Smooth muscle cell (in vitro differentiated cells): ENCODE measurements around the gene GPR137B. TPM values are rescaled to one million over a fixed set of nuclear protein-coding genes. Genes with fewer than 3 reads are reported as not detected.
"Not testable (repeated sequence)": the region's sequence is repeated elsewhere in the genome, so short reads cannot be mapped to it uniquely, and the experiment has no call there.

Experiments used
- DNase-seq: peaks from one replicate; lab custom pipeline; 2025; ENCODE audit not compliant: unreplicated experiment; lab: John Stamatoyannopoulos, UW
- H2AFZ ChIP-seq: fragments of 200-600 bp; sonication (generic); 2 replicates; pipeline ENCODE4 v1.6.0; 2016; ENCODE audit warnings: antibody characterized with exemption, low read depth, mild to moderate bottlenecking
- H3F3A ChIP-seq: fragments of 200-600 bp; sonication (generic); 2 replicates; pipeline ENCODE4 v1.6.0; 2017; ENCODE audit warnings: antibody characterized with exemption, low read depth
- H3K27ac ChIP-seq: fragments of 200-600 bp; sonication (generic); 2 replicates; pipeline ENCODE4 v1.5.1; 2016; ENCODE audit warnings: low read depth, mild to moderate bottlenecking
- H3K27me3 ChIP-seq: fragments of 200-600 bp; sonication (generic); 2 replicates; pipeline ENCODE4 v1.6.1; 2016; ENCODE audit warnings: low read depth, mild to moderate bottlenecking
- H3K36me3 ChIP-seq: fragments of 200-600 bp; sonication (generic); 2 replicates; pipeline ENCODE4 v1.5.1; 2016; ENCODE audit warnings: low read depth
- H3K4me1 ChIP-seq: fragments of 200-600 bp; sonication (generic); 2 replicates; pipeline ENCODE4 v1.5.1; 2016; ENCODE audit warnings: low read depth
- H3K4me2 ChIP-seq: fragments of 200-600 bp; sonication (generic); 2 replicates; pipeline ENCODE4 v1.6.0; 2016; ENCODE audit warnings: mild to moderate bottlenecking
- H3K4me3 ChIP-seq: fragments of 200-600 bp; sonication (generic); 2 replicates; pipeline ENCODE4 v1.5.1; 2016; ENCODE audit warnings: mild to moderate bottlenecking
- H3K79me2 ChIP-seq: fragments of 200-600 bp; sonication (generic); 2 replicates; pipeline ENCODE4 v1.6.0; 2016; ENCODE audit warnings: low read depth, mild to moderate bottlenecking
- H3K9ac ChIP-seq: fragments of 200-600 bp; sonication (generic); 2 replicates; pipeline ENCODE4 v1.6.0; 2016; ENCODE audit warnings: low read depth
- H3K9me3 ChIP-seq: fragments of 200-600 bp; sonication (generic); replicated peaks from 2 replicates; pipeline ENCODE4 v1.5.1; 2016; ENCODE audit warnings: low read depth
- H4K20me1 ChIP-seq: fragments of 200-600 bp; sonication (generic); 2 replicates; pipeline ENCODE4 v1.6.0; 2016; ENCODE audit warnings: low read depth
- CTCF ChIP-seq: fragments of 200-600 bp; sonication (generic); IDR thresholded peaks from 2 replicates; pipeline ENCODE4 v1.5.1; 2017; ENCODE audit warnings: borderline replicate concordance, mild to moderate bottlenecking, antibody characterized with exemption; ENCODE audit not compliant: insufficient read depth, poor library complexity, severe bottlenecking
- WGBS: methylation state at CpG from one replicate; pipeline ENCODE4 v1.1.7; 2016; ENCODE audit warnings: low lambda C conversion rate; 5-methylcytosine and 5-hydroxymethylcytosine counted together
- polyA plus RNA-seq: library from polyadenylated mRNA; unstranded; fragments of >200 nt; fragmentation: Nextera tagmentation; extraction: Ambion mirVana; gene quantifications from 2 replicates; pipeline ENCODE4 v1.2.1, GENCODE V29; 2016
- total RNA-seq: library from RNA; depleted of rRNA; stranded (reverse); fragments of >200 nt; gene quantifications from 2 replicates; pipeline ENCODE4 v1.2.3, GENCODE V29; 2014

Gene GPR137B
- total RNA-seq = 17.7 and 19.8 TPM in 2 replicates
- polyA plus RNA-seq = 14.0 and 16.2 TPM in 2 replicates

- Histone ChIP-seq H3K9me3 (no peaks in the 10 kb centered on the region), H3K4me2 (peak within 1 kb of the TSS; percentile 99), H2AFZ (peak within 1 kb of the TSS; percentile 94), H3K27me3 (peaks cover 33% of the 10 kb centered on the region), H4K20me1 (peaks cover 41% of the 10 kb centered on the region), H3K36me3 (no peaks in the 10 kb centered on the region), H3K79me2 (peaks cover 6% of the 10 kb centered on the region), H3K27ac (peak within 1 kb of the TSS; percentile 18), H3F3A (no peaks in the 10 kb centered on the region), H3K9ac (peak within 1 kb of the TSS; percentile 66), H3K4me3 (peak within 1 kb of the TSS; percentile 64), H3K4me1 (peaks cover 7% of the 10 kb centered on the region)
- DNase-seq = peak; percentile 43
- TF ChIP-seq CTCF = no peak
- under 1% methylated on average over 30 of the region's 105 CpGs for WGBS
Observed at GRCh38 chr1:236142253-236143103, at the start of gene GPR137B. Gene GPR137B, plus strand, starts transcription at chr1:236142539. Its CDS starts 84 bp downstream, at chr1:236142623.

GRCh38 chr1:236092899-236093298 lies 49.4 kb upstream of the GPR137B start:
- no peaks in the 10 kb centered on the region for H3K9me3 ChIP-seq
- H3K4me3 ChIP-seq = no peak overlapping the region
- 55% methylated on average over 5 of the region's 5 CpGs for WGBS
- H3K4me2 ChIP-seq = no peak overlapping the region
- H3K27me3 ChIP-seq = no peaks in the 10 kb centered on the region
- H3F3A ChIP-seq = peaks cover 17% of the 10 kb centered on the region
- H2AFZ ChIP-seq = no peak overlapping the region
- H3K27ac ChIP-seq = no peak overlapping the region
- DNase-seq = no peak
- H3K36me3 ChIP-seq = no peaks in the 10 kb centered on the region
- H3K4me1 ChIP-seq = no peaks in the 10 kb centered on the region
- no peak overlapping the region for H3K9ac ChIP-seq
- no peaks in the 10 kb centered on the region for H4K20me1 ChIP-seq
- no peaks in the 10 kb centered on the region for H3K79me2 ChIP-seq
- TF ChIP-seq CTCF = no peak

GRCh38 chr1:236095705-236096520 lies 46.4 kb upstream of the GPR137B start:
- peak overlapping the region; percentile 49 for H3K27ac ChIP-seq
- WGBS = 29% methylated on average over 3 of the region's 3 CpGs
- H3K9me3 ChIP-seq = no peaks in the 10 kb centered on the region
- H3K9ac ChIP-seq = no peak overlapping the region
- H3F3A ChIP-seq = peaks cover 17% of the 10 kb centered on the region
- no peaks in the 10 kb centered on the region for H3K36me3 ChIP-seq
- H3K4me3 ChIP-seq = no peak overlapping the region
- peak overlapping the region; percentile 51 for H3K4me2 ChIP-seq
- no peak for DNase-seq
- peaks cover 5% of the 10 kb centered on the region for H3K4me1 ChIP-seq
- no peaks in the 10 kb centered on the region for H3K27me3 ChIP-seq
- no peaks in the 10 kb centered on the region for H4K20me1 ChIP-seq
- H2AFZ ChIP-seq = no peak overlapping the region
- no peaks in the 10 kb centered on the region for H3K79me2 ChIP-seq
- TF ChIP-seq CTCF = no peak

GRCh38 chr1:236096660-236097482 lies 45.5 kb upstream of the GPR137B start:
- 76% methylated on average over 15 of the region's 15 CpGs for WGBS
- H2AFZ ChIP-seq, H3K4me2 ChIP-seq, H4K20me1 ChIP-seq, H3K4me3 ChIP-seq, H3K9ac ChIP-seq, H3K79me2 ChIP-seq, H3K27me3 ChIP-seq, H3K36me3 ChIP-seq, H3K9me3 ChIP-seq, H3K4me1 ChIP-seq: not testable (repeated sequence)
- H3K27ac ChIP-seq = peak overlapping the region; percentile 49
- DNase-seq = peak; percentile 89
- peaks cover 17% of the 10 kb centered on the region for H3F3A ChIP-seq
